Measurements from ENCODE around the gene GALNS.
"Not testable (repeated sequence)": the region's sequence is repeated elsewhere in the genome, so short reads cannot be mapped to it uniquely, and the experiment has no call there.

The GALNS gene

DNA sequence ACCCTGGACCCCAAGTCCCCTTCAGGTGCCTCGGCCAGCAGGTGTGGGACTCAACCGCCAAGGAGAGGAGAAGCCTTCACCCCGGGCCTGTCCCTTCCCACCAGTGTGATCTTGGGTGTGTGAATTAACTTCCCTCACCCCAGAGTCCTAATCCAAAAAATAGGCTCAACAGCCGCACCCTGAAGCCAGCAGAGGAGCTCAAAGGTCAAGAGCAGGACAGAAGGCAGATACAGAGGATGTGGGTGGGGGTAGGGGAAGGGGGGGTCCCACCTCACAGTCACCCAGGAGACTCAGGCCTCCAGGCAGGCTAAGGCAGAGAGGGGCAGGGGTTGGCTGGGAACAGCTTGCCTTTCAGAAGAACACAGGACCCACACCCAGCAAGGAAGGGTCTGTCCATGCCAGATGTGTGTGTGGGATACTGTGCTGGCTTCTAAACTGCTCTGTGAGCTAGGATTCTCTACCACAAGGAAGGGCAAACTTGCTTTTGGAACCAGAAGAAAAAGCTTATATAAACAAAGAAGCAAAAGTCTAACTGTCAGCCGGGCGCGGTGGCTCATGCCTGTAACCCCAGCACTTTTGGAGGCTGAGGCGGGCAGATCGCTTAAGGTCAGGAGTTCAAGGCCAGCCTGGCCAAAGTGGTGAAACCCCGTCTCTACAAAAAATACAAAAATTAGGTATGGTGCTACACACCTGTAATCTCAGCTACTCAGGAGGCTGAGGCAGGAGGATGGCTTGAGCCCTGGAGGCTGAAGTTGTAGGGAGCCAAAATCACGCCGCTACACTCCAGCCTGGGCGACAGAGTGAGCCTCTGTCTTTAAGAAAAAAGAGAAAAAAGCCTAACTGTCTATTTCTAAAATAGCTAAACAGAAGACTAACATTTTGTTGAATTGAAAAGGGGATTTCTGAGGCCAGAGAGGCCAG, 76.3 kb downstream of the GALNS start:
- no peak for DNase-seq

DNA sequence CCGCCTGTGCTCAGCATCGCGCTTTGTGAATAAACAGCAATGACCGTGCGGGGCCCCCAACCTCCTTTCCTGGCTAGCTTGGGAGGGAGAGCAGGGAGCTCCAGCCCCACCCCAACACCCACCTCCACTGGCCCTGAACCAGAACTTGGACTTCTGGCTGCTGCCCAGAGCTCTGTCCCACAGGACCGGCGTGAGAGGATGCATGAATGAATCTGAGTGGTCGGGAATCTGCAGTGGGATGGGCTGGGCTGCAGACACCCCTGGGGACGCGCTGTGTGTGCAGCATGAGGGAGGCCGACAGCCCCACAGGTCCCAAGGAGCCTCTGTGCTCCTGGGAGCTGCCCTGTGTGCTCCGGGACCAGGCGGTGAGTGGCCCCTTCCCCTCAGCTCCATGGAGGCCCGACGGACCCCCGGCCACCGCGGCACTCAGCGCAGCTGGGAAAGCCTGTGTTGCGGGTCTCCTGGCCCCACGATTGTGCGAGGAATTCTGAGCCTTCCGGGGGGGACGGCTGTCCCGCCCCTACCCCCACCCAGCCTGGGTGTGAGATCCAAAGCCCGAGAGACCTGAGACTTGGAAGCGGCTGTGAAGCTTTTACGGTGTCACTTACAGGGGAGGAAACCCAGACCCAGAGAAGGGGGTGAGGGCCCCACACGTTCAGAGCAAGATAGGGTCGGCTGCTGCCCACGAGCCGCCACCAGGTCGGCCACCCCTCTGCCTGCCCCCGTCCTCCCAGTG, 77.2 kb downstream of the GALNS start:
- DNase-seq, result no peak

DNA sequence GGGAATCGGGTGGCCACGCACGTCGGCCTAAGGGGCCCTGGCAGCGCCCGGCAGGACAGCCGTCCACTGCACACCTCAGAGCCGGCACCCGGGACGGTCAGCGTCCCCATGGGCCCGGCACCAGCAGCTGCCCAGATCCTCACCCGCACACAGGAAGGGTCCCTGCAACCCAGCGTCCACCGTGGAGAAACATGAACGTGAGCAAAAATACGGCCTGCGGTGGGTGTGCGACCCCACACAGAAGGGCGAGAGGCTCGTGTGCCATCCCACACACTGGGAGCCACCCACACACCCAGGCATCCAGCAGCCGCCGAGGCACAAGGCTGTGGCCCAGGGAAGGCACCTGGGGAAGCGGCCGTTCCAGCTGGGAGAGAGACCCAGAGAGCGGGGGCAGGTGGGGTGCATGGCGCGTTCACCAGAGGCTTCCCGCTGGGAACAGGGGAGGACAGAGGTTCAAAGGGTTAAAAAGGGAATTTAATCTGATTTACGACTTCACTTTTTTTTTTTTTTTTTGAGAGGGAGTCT, 78.1 kb downstream of the GALNS start:
- no peak for DNase-seq

DNA sequence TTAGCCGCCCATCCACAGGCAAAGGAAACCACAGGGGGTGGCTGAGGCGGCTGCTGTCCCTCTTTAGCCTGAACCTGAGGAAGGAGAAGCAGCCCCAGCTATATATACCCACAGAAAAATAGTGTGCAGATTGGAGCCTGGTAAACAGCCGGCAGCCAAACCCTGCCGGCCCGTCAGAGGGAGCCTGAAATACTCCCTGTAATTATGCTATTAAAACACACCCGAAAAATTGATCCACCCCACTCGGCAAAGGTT, 78.5 kb downstream of the GALNS start:
- DNase-seq, result no peak

DNA sequence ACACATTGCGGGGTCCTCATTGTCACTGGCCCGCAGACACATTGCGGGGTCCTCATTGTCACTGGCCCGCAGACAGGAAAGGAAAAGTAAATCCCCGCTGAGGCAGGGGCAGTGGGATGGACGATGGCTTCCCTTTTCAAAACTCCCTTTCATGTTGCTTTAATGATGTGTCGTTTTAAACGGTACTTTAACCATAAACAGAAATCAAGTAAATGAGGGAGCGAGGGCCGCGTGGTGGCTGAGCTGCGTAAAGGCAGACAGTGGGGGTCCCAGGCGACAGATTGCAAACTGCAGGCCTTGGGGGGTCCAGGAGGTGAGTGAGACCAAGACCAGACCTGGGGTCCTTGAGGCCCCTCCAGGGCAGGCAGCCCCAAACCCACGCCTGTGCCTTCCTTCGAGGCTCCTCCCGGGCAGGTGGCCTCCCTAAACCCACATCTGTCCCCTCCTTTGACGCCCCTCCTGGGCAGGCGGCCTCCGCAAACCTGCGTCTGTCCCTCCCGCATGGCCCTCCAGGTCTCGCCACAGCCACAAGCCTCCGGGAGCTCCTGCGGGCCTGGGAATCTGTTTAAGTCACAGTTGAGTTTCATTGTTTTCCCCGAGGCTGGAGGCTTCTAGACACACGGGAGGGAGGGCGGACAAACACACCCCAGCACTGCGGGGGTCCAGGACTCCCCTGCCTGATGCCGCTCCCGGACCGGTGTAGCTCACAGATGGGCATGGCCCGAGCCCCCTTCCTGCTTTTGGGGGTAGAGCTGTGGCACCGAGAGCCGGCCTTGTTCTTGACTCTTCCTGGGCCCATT, 79.1 kb downstream of the GALNS start:
- no peak for DNase-seq

DNA sequence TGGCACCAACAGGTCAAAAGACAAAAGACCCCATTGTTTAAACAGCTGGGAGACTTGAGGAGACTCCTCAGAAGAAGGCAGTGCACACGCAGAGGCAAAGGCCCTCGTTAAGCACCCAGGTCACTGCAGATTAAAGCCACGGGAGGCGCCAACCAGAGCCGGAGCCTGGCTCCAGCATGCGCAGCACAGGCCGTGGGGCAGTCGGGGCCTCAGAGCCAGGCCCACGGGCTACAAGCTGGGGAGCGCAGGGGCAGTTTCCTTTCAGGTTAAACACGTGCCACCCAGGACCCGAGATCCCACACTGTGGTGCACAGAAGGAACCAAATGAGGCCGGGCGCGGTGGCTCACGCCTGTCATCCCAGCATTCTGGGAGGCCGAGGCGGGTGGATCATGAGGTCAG, 80.9 kb downstream of the GALNS start:
- no peak for DNase-seq

DNA sequence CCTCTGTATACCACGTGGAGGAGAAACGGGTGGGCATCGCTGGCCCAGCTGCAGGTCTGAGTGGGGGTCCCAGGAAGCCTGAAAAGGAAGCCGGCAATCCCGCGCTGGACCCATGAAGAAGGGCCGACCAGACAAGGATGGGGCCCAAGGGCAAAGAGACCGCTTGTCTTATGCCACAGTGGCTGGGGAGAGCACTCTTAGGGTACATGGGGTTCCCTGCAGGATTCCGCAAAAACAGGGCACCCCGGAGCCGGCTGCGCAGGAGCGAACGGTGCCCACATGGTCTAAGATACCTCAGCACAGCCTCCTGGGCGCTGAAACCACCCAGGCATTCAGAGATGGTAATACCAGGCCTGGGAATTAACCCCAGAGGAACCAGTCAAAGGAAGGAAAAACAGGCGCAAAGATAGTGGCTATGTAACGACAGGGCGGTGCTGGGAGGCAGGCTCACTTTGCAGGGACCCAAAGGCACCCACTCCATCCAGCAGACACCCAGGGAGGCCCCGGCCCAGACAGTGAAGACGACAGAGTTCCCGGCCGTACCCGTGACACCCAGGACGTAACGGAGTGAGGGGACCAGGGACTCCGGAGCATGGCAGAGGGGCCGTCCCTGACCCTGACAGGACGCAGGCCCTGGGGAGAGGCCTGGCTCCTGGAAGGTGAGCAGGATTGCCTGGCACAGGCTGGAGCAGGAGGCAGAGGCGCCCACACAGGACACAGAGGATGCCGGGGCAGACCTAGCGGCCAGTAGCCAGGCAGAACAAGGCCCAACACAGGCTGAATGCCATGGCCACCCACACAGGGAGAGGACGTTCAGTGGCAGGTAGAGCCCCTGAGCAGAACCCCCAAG, 82.0 kb downstream of the GALNS start:
- no peak for DNase-seq

DNA sequence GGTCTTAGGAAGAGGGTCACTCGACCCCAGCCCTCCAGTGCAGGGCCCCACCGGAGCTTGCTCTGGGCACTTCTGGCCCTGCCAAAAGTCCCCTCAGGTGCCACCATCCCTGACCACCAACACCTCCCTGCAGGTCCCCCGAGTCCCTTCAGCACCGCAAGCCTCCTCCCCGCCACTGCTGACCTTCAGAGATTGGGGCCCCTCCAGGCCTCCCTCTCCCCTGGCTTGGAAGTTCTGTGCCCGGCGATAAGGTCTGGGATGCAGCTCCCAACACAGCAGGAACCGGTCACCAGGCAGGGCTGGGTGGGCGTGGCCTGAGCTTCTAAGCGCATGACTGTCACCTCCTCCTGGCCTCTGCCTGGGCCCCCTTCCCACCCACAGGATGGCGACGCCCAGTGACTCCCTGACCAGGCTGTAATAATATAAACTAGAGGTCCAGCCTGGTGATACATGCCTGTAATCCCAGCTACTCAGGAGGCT, 82.9 kb downstream of the GALNS start:
- DNase-seq, result no peak

DNA sequence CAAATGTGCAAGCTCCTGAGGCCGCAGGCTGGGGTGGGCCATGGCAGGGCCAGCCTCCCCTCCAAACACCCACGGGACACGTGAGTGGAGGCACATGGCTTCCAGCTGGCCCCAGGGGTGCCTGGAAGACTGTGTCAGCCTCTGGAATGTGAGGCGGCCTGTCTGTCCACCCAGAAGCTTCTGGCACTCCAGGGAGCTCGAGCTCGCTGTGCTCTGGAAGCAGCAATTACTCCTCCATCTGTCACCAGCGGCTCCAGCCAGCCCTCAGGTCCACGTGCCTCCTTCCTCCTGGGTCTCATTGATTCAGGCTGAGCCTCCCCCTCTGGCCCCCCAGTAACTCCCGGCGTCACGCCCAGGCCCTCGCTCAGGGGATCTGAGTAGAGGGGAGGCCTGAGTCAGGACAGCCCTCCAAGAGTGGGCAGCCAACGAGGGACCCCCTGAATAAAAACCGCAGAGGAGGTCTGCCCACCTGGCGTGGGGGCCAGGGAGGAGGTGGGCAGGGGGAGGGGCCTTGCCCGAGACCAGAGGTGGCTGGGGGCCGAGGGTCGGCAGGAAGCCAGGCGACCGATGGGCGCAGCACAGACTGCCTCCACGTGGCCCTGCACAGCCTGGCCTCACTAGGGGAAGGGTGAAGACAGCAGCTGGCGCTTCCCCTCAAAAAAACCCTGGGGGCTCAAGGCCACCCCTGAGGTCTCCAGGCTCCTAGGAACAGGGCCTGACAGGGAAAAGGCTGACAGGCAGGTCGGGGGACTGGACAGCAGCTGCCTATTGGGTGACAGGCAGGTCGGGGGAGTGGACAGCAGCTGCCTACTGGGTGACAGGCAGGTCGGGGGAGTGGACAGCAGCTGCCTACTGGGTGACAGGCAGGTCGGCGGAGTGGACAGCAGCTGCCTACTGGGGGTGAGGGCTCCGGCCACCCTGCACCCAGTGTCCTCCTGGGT, 83.6 kb downstream of the GALNS start:
- no peak for DNase-seq

DNA sequence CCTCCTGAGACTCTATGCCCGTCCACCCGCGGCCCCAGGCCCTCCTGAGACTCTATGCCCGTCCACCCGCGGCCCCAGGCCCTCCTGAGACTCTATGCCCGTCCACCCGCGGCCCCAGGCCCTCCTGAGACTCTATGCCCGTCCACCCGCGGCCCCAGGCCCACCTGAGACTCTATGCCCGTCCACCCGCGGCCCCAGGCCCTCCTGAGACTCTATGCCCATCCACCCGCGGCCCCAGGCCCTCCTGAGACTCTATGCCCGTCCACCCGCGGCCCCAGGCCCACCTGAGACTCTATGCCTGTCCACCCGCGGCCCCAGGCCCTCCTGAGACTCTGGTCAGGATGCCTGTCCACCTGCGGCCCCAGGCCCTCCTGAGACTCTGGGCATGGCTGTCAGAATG, 85.0 kb downstream of the GALNS start:
- DNase-seq, result not testable (repeated sequence)

DNA sequence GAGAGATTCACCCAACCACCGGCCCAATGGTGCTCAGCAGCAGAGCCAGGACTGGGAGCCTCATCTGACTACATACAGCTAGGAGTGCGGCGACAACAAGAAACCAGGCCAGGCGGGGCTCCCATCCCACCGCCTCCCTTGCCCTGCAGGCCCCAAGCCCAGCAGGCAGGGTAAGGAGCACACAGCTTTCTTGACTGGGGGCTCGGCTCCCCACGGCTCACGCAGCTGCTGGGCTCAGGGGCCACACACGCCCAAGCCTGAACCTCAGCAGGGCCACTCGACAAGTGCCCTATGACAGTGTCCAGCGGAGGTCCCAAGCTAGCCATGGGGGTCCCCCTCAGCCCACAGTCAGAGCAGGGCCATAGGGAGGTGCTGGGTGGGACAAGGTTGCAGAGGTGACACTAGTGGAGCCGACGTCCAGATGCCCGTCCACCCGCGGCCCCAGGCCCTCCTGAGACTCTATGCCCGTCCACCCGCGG, 85.4 kb downstream of the GALNS start:
- no peak for DNase-seq

DNA sequence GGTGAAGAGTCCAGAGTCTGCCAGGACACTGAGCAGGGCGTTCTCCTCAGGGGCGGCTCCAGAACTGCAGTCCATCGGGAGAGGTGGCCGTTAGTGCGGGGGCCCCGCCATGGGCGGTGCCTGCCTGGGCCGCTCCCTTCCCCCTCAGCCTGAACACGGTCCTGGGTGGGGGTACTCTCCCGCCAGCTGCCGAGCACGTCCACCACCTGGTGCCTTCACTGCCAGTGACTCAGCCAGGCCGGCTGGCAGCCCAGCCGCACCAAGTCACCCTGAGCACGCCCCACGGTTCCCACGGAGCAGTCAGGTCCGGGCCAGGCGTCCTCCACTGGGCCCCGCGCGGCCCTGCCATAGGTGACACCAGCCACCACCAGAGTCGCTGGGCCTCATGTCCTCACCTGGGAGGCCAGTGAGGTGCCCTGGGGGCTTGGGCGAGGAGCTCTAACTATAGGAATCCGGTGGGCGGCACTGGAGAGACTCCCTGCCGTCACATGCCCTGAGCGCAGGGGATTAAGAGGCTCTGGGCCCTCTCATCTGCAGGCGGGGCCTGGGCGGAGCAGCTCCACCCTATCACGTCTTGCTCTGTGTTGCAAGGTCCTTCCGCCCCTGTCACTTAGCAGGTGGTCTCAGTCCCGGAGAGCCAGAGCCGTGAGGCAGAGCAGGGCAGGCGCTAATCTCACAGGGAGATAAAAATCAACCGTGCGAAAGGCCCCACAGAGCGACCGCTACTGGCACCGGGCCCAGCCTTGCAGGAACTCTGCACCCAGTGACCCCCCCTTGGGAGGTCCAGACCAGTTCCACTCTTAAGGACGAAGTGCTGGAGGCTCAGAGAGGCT, 86.1 kb downstream of the GALNS start:
- DNase-seq, result no peak

DNA sequence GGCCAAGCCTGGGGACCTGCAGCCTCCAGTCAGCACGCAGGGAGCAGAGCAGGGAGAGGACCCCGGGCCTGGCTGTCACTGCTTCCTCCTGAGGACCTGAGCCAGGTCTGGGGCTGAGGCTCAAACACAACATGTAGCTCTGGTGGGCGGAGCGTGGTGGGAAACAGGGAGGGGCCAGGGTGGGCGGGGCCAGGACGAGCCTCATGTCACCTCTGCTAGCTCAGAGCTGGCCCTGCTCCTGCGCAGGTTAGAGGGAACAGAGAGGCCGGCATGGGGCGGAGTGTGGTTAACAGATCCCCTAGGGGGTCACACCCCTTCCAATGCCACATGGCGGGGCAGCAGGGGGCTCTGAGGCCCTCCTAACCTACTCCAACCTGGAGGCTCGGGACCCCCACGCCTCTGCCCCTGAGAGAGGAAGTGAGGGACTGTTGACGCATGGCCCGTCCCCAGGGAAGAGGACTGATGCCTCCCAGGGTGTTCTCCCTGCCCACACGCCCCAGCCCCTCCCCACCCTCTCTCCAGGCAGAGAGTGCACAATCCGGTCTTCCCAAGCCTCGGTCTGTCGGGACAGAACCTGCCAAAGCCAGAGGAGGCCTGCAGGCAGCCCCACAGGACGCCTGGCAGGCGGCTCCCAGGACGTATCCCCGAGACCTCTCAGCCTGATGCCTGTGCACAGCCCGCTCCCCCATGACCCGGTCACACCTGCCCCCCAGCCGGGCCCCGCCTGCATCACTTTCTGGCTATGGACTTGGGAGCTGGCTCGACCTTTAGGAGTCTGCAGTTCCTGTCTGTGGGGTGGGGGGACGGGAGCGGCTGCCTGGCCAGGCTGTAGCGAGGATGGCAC, 86.9 kb downstream of the GALNS start:
- no peak for DNase-seq

DNA sequence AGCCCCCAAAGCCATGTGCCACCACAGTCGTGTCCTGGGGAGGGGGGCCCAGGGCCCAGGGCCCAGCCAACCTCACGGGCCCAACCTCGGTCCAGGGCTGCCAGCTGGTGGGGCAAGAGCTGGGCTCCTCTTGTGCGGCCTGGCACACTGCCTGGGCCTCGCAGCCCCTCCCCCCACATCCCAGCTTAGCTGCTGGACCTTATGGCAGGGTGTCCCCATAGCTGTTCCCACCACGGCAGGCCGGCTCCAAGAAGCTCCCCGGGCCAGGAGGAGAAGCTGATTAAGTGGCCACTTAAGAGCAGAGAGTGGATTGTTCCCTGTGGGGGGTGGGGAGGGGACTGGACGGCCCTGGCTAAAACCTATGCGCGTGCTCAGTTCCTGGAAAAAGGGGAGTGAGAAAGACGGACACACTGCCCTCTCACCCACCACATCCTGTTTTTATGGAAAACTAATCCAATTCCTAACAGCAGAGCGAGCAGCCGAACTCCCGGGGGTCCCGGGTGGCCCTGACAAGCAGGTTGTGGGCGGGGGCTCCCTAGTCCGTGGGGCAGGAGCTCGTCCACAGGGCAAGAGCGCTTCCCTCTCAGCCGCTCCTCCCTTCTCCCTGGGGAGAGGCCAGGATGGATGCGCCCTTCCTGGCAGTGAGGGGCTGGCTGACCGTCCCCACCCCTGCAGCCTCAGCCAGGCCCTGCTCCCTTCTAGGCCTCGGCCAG, 88.5 kb downstream of the GALNS start:
- no peak for DNase-seq

DNA sequence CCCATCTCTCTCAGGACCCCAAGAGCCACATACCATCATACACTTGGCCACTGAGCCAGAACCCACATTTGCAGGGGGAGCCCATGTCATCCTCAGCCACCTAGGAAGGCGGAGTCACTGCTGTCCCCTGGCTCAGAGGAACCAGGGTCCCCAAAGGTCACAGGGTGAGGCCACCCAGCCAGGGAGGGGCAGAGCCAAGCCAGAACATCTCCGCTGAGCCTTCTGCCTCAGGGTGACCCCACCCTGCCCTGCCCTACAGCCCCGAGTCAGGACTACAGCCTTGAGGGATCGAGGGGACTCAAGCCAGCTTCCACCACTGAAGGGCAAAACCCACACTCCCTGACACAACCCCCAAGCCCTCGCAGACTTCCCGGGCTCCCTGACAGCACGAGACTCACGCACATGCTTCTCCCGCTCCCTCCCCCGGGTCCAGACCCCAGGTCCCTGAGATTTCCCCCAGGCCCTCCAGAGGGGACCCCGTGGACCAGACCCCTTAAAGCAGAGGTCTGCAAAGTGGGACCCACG, 89.1 kb downstream of the GALNS start:
- no peak for DNase-seq

DNA sequence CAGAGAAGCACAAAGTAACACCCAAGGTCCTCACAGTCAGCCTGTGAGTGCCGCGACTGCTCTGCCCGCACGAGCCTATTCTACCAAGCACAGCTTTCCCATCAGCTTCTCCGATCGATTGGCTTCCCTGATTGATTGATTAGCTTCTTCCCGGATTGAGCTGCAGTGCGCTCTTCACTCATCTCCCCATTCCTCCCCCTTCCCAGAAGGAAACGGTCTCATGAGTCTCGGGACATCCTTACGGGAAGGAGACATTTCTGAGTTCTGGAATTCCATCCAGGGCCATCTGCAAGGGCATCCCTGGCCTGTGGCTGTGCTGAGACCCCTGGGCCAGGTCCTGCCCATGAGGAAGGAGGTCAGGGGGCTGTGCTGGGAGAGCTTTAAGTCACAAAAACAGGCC, 89.8 kb downstream of the GALNS start:
- DNase-seq, result no peak

DNA sequence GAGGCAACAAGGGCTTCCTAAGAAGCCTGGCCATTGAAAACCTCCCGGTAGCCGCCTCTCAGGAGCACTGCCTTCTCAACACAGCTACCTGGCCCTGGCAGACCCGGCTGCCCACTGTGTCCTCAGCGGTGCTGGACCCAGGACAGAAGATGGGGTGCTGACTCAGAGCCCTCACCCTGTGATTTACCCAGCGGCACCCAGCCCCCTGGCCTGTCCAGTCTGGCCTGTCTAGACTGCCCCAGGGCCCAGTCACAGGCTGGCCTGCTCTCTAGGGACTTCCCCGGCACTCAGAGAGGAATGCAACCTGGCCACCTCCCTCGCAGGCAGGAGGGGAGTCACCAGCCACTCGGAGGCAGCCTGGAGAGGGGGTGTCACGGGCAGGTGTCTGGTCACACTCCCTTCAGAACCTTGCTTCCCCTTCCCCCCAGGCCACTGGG, 91.8 kb downstream of the GALNS start:
- DNase-seq, result no peak

DNA sequence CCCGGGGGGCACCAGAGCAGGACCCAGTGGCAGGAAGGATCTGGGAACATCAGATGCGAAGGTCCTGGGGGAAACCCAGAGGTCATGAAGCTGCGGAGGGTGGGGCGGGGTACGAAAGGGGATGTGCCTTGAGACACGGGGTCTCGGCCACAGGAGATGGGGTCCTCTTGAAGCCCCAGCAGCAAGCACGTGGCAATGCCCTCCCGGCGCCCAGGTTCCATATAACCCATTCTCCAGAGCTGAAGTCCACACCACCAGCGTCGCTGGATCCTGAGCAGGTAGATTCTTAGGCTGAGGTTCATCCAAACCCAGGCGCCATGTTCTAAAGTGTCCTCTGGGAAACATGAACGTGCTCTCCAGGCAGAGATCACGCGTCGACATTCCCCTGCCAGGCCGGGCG, 92.7 kb downstream of the GALNS start:
- no peak for DNase-seq
